ENCODE data around the gene PARD3. TPM values are rescaled to one million over a fixed set of nuclear protein-coding genes. Genes with fewer than 3 reads are reported as not detected.

Gene PARD3
- total and polyA plus RNA-seq, 2 donors from 2014 or later, result 21.1 to 47.5 TPM

DNA sequence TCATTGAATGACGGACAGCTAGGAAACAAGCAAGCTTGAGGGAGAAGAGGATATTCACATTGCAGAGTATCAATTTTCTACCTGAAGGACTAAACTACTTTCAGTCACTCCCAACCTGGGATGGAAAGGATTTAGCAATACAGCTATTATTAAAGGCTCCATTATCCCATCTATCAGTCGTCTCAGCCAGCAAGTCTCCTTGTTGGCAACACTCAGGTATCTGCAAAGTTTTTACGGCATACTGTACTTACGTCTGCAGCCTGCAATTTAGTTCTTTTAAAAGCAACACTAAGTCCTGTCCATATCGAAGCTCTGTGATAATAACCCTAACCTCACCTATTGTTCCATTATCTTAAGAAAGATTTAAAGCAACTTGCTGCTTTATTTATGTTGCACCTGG lies 689.4 kb downstream of the PARD3 start:
- no peak overlapping the region for H3K9ac ChIP-seq (ENCODE audit: low read length in 3 of 3)
- H3K36me3 ChIP-seq (ENCODE audit: control insufficient read depth in 2 of 3, insufficient read depth in 3 of 3, low read length in 3 of 3), result no peaks in the 10 kb centered on the region
- DNase-seq, result no peak
- H3K27me3 ChIP-seq (ENCODE audit: control insufficient read depth, insufficient read depth, low read length), result no peaks in the 10 kb centered on the region
- no peak for FAIRE-seq
- intact Hi-C loops (cut with DNase I), result no loop called here
- H3K4me1 ChIP-seq (ENCODE audit: control insufficient read depth in 2 of 3, insufficient read depth in 2 of 3, low read depth in 1 of 3, low read length in 3 of 3), result peaks cover 0 to 9% (median 4%) of the 10 kb centered on the region in 3 donors
- TF ChIP-seq, protein P1, sequence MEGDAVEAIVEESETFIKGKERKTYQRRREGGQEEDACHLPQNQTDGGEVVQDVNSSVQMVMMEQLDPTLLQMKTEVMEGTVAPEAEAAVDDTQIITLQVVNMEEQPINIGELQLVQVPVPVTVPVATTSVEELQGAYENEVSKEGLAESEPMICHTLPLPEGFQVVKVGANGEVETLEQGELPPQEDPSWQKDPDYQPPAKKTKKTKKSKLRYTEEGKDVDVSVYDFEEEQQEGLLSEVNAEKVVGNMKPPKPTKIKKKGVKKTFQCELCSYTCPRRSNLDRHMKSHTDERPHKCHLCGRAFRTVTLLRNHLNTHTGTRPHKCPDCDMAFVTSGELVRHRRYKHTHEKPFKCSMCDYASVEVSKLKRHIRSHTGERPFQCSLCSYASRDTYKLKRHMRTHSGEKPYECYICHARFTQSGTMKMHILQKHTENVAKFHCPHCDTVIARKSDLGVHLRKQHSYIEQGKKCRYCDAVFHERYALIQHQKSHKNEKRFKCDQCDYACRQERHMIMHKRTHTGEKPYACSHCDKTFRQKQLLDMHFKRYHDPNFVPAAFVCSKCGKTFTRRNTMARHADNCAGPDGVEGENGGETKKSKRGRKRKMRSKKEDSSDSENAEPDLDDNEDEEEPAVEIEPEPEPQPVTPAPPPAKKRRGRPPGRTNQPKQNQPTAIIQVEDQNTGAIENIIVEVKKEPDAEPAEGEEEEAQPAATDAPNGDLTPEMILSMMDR (IDR thresholded peaks at IDR 0.05; ENCODE audit: borderline replicate concordance, extremely low read depth, insufficient read depth), result no peak
- H3K27ac ChIP-seq (ENCODE audit: low read depth in 2 of 2, low read length in 2 of 2), result no peak overlapping the region
- no peak overlapping the region for H3K4me3 ChIP-seq (ENCODE audit: low read length in 3 of 3)
- no peaks in the 10 kb centered on the region for H3K9me3 ChIP-seq (ENCODE audit: control insufficient read depth in 2 of 3, insufficient read depth in 1 of 3, low read length in 3 of 3)

DNA sequence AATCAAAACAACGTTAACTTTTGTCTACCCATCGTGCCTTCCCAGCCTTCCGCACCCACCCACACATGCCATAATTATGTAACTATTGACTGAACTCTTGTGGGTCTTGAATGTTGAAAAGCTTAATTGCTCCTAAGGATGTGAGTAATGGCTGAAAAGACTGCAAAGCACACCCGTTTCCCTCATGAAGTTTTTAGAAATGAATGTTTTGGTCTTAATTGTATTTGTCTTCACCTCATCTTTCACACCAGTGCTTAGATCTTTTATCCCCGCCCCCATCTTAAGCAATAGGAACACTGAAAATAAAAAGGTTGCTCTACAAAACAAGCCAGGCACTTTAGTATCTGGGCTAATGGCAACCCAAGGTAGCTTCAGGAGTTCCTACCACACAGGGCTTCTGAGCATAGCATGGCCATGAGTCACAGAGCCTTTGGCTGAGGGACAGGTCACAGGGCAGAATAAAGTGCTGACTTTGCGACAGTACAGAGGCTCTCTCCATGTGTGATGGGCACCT lies 690.5 kb downstream of the PARD3 start:
- no peak for FAIRE-seq
- Histone ChIP-seq H3K4me1 (ENCODE audit: control insufficient read depth in 2 of 3, insufficient read depth in 2 of 3, low read depth in 1 of 3, low read length in 3 of 3) (peaks cover 0 to 9% (median 4%) of the 10 kb centered on the region in 3 donors), H3K27ac (ENCODE audit: low read depth in 2 of 2, low read length in 2 of 2) (no peak overlapping the region), H3K27me3 (ENCODE audit: control insufficient read depth, insufficient read depth, low read length) (no peaks in the 10 kb centered on the region), H3K4me3 (ENCODE audit: low read length in 3 of 3) (no peak overlapping the region), H3K9ac (ENCODE audit: low read length in 3 of 3) (no peak overlapping the region), H3K36me3 (ENCODE audit: control insufficient read depth in 2 of 3, insufficient read depth in 3 of 3, low read length in 3 of 3) (no peaks in the 10 kb centered on the region), H3K9me3 (ENCODE audit: control insufficient read depth in 2 of 3, insufficient read depth in 1 of 3, low read length in 3 of 3) (no peaks in the 10 kb centered on the region)
- TF ChIP-seq, protein P1 (IDR thresholded peaks at IDR 0.05; ENCODE audit: borderline replicate concordance, extremely low read depth, insufficient read depth), result no peak
- intact Hi-C loops (cut with DNase I), result no loop called here
- DNase-seq, result no peak

DNA sequence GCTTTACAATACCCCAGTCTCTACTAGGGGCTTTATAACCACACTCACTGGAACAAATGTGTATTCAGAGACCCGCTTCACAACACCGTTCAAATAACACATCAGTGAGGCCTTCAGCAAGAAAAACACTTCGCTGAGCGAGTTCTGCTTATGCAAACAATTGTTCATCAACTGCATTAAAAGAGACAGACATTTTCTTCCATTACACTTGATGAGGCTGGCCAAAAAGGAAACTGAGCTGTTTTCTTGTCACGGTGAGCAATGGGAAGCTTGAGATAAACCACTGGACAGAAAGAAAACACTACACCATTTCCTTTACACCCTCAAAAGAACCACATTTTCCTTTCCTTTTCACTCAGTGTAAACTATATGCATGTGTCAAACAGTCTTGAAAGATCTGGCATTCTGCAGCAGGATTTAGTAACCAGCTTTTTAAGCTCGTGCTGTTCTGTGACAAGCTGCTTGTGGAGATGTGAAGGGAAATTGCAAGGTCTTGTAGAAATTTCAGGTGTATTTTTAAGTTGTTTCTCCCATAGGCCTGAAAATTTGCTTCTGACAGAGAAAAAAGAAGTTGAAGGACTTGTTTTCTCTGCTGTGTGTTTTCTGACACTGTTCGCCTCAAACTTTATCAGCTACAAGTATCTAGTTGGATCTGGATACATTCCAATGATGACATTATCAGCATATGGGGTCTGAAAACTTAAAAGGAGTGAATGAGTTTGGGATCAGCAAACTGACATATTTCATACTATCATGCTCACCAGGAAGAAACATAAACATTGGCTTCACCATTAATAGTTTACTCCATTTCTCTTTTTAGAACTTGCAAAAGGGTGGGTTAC lies 693.1 kb downstream of the PARD3 start:
- TF ChIP-seq, protein P1 (IDR thresholded peaks at IDR 0.05; ENCODE audit: borderline replicate concordance, extremely low read depth, insufficient read depth), result no peak
- peaks cover 2 to 9% (median 7%) of the 10 kb centered on the region in 3 donors for H3K4me1 ChIP-seq (ENCODE audit: control insufficient read depth in 2 of 3, insufficient read depth in 2 of 3, low read depth in 1 of 3, low read length in 3 of 3)
- no peak overlapping the region for H3K4me3 ChIP-seq (ENCODE audit: low read length in 3 of 3)
- no peaks in the 10 kb centered on the region for H3K9me3 ChIP-seq (ENCODE audit: control insufficient read depth in 2 of 3, insufficient read depth in 1 of 3, low read length in 3 of 3)
- H3K36me3 ChIP-seq (ENCODE audit: control insufficient read depth in 2 of 3, insufficient read depth in 3 of 3, low read length in 3 of 3), result no peaks in the 10 kb centered on the region
- DNase-seq (peak in 3 of 5 donors; percentile 21 to 72 (median 40)), FAIRE-seq (no peak)
- intact Hi-C loops (cut with DNase I), result no loop called here
- H3K27ac ChIP-seq (ENCODE audit: low read depth in 2 of 2, low read length in 2 of 2), result no peak overlapping the region
- no peaks in the 10 kb centered on the region for H3K27me3 ChIP-seq (ENCODE audit: control insufficient read depth, insufficient read depth, low read length)
- H3K9ac ChIP-seq (ENCODE audit: low read length in 3 of 3), result no peak overlapping the region

Measured in kidney (tissue), 14 donors.